HEK293 (cell line): ENCODE data around the gene TMEM187.

Experiments
- CTCF ChIA-PET: fragments of 350-600 bp; formaldehyde crosslinking; extraction: SDS; loops from one replicate; lab custom pipeline; 2021; ENCODE audit warnings: antibody characterized with exemption; lab: Yijun Ruan, JAX
- POLR2A ChIA-PET: fragments of 300-600 bp; formaldehyde crosslinking; extraction: SDS; loops from one replicate; lab custom pipeline; 2020; ENCODE audit warnings: antibody characterized with exemption, inconsistent platforms; lab: Yijun Ruan, JAX
- H3K27ac ChIP-seq: fragments of 200-500 bp; sonication (Bioruptor generic); 2 replicates; pipeline ENCODE4 v1.5.1; 2014; ENCODE audit warnings: low read depth, low read length, control low read depth, inconsistent platforms; ENCODE audit errors: extremely low read depth
- H3K36me3 ChIP-seq, 2 experiments: fragments of 200-500 bp in 1 of 2; sonication (Bioruptor generic) in 1 of 2; 1 replicate in 1 of 2; 2 replicates in 1 of 2; pipeline ENCODE4 v1.5.1; 2014 to 2017; ENCODE audit warnings: inconsistent platforms in 2 of 2, low read length in 2 of 2; ENCODE audit not compliant: control insufficient read depth in 2 of 2, insufficient read depth in 1 of 2
- H3K4me1 ChIP-seq: fragments of 200-500 bp; sonication (Bioruptor generic); 2 replicates; pipeline ENCODE4 v1.5.1; 2014; ENCODE audit warnings: mild to moderate bottlenecking, low read length, inconsistent platforms; ENCODE audit not compliant: control insufficient read depth, insufficient read depth
- H3K4me3 ChIP-seq: 2 replicates; pipeline ENCODE4 v1.5.1; 2011; ENCODE audit warnings: low read depth, mild to moderate bottlenecking, control low read depth, low read length, moderate library complexity
- H3K9me3 ChIP-seq: fragments of 200-500 bp; sonication (Bioruptor generic); 2 replicates; pipeline ENCODE4 v1.5.1; 2014; ENCODE audit warnings: low read depth, low read length, inconsistent platforms; ENCODE audit not compliant: control insufficient read depth, insufficient read depth
- GLIS1 ChIP-seq: fragments of 450-650 bp; formaldehyde crosslinking; IDR thresholded peaks from 2 replicates; pipeline ENCODE4 v1.5.1; 2016; ENCODE audit warnings: missing biosample characterization, missing genetic modification characterization
- HOXA7 ChIP-seq: sonication (generic); formaldehyde crosslinking; IDR thresholded peaks from 2 replicates; pipeline ENCODE4 v1.8.1; 2022; ENCODE audit warnings: missing genetic modification reagents, borderline replicate concordance
- KLF8 ChIP-seq: fragments of 450-650 bp; formaldehyde crosslinking; IDR thresholded peaks from 2 replicates; pipeline ENCODE4 v1.5.1; 2016; ENCODE audit warnings: missing biosample characterization, missing genetic modification characterization
- MEIS1 ChIP-seq: sonication (generic); formaldehyde crosslinking; IDR thresholded peaks from 2 replicates; pipeline ENCODE4 v1.8.1; 2022; ENCODE audit warnings: missing genetic modification reagents, mild to moderate bottlenecking, borderline replicate concordance
- MYNN ChIP-seq: fragments of 450-650 bp; formaldehyde crosslinking; IDR thresholded peaks from 2 replicates; pipeline ENCODE4 v1.5.1; 2016; ENCODE audit warnings: missing biosample characterization, missing genetic modification characterization, borderline replicate concordance
- PRDM10 ChIP-seq: fragments of 450-650 bp; formaldehyde crosslinking; IDR thresholded peaks from 2 replicates; pipeline ENCODE4 v1.5.1; 2016; ENCODE audit warnings: missing biosample characterization, missing genetic modification characterization
- SP7 ChIP-seq: fragments of 450-650 bp; formaldehyde crosslinking; IDR thresholded peaks from 2 replicates; pipeline ENCODE4 v1.5.1; 2016; ENCODE audit warnings: missing biosample characterization, missing genetic modification characterization
- TRIM28 ChIP-seq: IDR thresholded peaks from 2 replicates; pipeline ENCODE4 v1.6.1; 2011; ENCODE audit warnings: low read length, control low read depth, borderline replicate concordance
- ZFP69B ChIP-seq: fragments of 450-650 bp; formaldehyde crosslinking; IDR thresholded peaks from 2 replicates; pipeline ENCODE4 v1.5.1; 2016; ENCODE audit warnings: missing biosample characterization, missing genetic modification characterization
- ZIC2 ChIP-seq: fragments of 450-650 bp; formaldehyde crosslinking; IDR thresholded peaks from 2 replicates; pipeline ENCODE4 v1.5.1; 2016; ENCODE audit warnings: missing biosample characterization, missing genetic modification characterization
- ZNF133 ChIP-seq: fragments of 450-650 bp; formaldehyde crosslinking; IDR thresholded peaks from 2 replicates; pipeline ENCODE4 v1.5.1; 2016; ENCODE audit warnings: missing biosample characterization, missing genetic modification characterization
- ZNF2 ChIP-seq: fragments of 450-650 bp; formaldehyde crosslinking; IDR thresholded peaks from 2 replicates; pipeline ENCODE4 v1.5.1; 2016; ENCODE audit warnings: missing biosample characterization, missing genetic modification characterization
- ZNF274 ChIP-seq, 2 experiments: fragments of 200-500 bp in 1 of 2; fragments of 450-650 bp in 1 of 2; sonication (Bioruptor generic) in 1 of 2; formaldehyde crosslinking in 1 of 2; IDR thresholded peaks; 2 replicates each; pipeline versions ENCODE4 v1.5.1 to v1.6.1; 2014 to 2016; ENCODE audit warnings: borderline replicate concordance in 1 of 2, inconsistent platforms in 1 of 2, low read length in 1 of 2, missing biosample characterization in 1 of 2, missing genetic modification characterization in 1 of 2
- ZNF341 ChIP-seq: fragments of 450-650 bp; formaldehyde crosslinking; IDR thresholded peaks from 2 replicates; pipeline ENCODE4; 2016; ENCODE audit warnings: low read depth, missing biosample characterization, missing genetic modification characterization
- ZNF571 ChIP-seq: fragments of 450-650 bp; formaldehyde crosslinking; IDR thresholded peaks from 2 replicates; pipeline ENCODE4 v1.5.0; 2017; ENCODE audit warnings: missing biosample characterization, missing genetic modification characterization
- ZNF624 ChIP-seq: fragments of 450-650 bp; formaldehyde crosslinking; IDR thresholded peaks from 2 replicates; pipeline ENCODE4 v1.5.1; 2017; ENCODE audit warnings: missing biosample characterization, missing genetic modification characterization
- ZNF747 ChIP-seq: fragments of 450-650 bp; formaldehyde crosslinking; IDR thresholded peaks from 2 replicates; pipeline ENCODE4 v1.5.1; 2016; ENCODE audit warnings: missing biosample characterization, missing genetic modification characterization
- ZSCAN30 ChIP-seq: fragments of 450-650 bp; IDR thresholded peaks from 2 replicates; pipeline ENCODE4 v1.5.1; 2018; ENCODE audit warnings: missing biosample characterization, mild to moderate bottlenecking, missing genetic modification characterization, moderate library complexity
- ZSCAN4 ChIP-seq: fragments of 450-650 bp; formaldehyde crosslinking; IDR thresholded peaks from 2 replicates; pipeline ENCODE4 v1.5.1; 2017; ENCODE audit warnings: missing biosample characterization, missing genetic modification characterization
- TF ChIP-seq, protein P1 (sequence below): fragments of 450-650 bp; formaldehyde crosslinking; IDR thresholded peaks from 2 replicates; pipeline ENCODE4 v1.5.1; 2016; ENCODE audit warnings: missing biosample characterization, missing genetic modification characterization

TMEM187 gene

DNA sequence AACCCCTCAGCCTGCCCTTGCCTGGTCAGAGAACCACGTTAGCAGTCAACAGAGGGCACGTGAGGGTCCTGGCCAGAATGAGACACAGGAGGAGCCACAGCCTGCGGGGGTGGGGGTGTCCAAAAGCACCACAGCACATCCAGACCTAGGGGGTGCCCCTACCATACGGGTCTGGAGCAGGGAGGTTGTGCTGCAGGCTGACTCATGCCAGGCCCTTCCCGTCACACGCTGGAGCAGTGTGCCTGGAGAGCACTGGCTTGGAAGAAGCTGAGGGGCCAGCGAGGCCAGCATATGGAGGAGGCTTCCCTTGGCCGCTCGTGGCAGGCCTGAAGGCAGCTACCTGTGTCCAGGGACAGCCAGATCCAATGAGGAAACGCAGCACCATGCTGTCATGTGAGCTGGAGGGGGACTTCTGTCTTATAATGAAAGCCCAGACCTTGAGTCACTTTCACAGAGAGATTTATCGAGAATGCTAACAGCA, 48.6 kb downstream of the TMEM187 start (continued):
- TF ChIP-seq MYNN (tag by site-specific recombination) (no peak), TRIM28 (no peak), ZNF747 (no peak), ZNF624 (no peak), PRDM10 (peak; percentile 54)

- CTCF ChIA-PET, result interaction anchor here (0.9 to 3.2 kb wide), 2 partner anchors 9 to 115 kb away, joined by 4 to 21 read pairs; no protein-coding TSS in a partner anchor
- TF ChIP-seq ZIC2 (tag by site-specific recombination), result peak; percentile 77
- TF ChIP-seq ZNF341 (tag by site-specific recombination), result peak; percentile 78
- TF ChIP-seq, protein P1, sequence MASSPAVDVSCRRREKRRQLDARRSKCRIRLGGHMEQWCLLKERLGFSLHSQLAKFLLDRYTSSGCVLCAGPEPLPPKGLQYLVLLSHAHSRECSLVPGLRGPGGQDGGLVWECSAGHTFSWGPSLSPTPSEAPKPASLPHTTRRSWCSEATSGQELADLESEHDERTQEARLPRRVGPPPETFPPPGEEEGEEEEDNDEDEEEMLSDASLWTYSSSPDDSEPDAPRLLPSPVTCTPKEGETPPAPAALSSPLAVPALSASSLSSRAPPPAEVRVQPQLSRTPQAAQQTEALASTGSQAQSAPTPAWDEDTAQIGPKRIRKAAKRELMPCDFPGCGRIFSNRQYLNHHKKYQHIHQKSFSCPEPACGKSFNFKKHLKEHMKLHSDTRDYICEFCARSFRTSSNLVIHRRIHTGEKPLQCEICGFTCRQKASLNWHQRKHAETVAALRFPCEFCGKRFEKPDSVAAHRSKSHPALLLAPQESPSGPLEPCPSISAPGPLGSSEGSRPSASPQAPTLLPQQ (tag by site-specific recombination), result no peak
- no peak for TF ChIP-seq ZNF571 (tag by site-specific recombination)
- TF ChIP-seq GLIS1, result peak; percentile 48; the same call in 1 of the 2 replicates
- TF ChIP-seq, all 188 proteins: peak for 3
- POLR2A ChIA-PET, result interaction anchor here (1.7 kb wide), 1 partner anchor 8 kb away, joined by 4 read pairs; no protein-coding TSS in a partner anchor
- no peak overlapping the region for H3K27ac ChIP-seq
- H3K9me3 ChIP-seq, result no peaks in the 10 kb centered on the region
- H3K4me3 ChIP-seq, result no peak overlapping the region
- peaks cover 5 to 24% of the 10 kb centered on the region in 2 experiments; a peak in 2 of 3 replicates for H3K36me3 ChIP-seq
- peaks cover 8% of the 10 kb centered on the region; the same call in 1 of the 2 replicates for H3K4me1 ChIP-seq
Observed at GRCh38 chrX:154022108-154022507, 49.6 kb downstream of the TMEM187 start.

DNA sequence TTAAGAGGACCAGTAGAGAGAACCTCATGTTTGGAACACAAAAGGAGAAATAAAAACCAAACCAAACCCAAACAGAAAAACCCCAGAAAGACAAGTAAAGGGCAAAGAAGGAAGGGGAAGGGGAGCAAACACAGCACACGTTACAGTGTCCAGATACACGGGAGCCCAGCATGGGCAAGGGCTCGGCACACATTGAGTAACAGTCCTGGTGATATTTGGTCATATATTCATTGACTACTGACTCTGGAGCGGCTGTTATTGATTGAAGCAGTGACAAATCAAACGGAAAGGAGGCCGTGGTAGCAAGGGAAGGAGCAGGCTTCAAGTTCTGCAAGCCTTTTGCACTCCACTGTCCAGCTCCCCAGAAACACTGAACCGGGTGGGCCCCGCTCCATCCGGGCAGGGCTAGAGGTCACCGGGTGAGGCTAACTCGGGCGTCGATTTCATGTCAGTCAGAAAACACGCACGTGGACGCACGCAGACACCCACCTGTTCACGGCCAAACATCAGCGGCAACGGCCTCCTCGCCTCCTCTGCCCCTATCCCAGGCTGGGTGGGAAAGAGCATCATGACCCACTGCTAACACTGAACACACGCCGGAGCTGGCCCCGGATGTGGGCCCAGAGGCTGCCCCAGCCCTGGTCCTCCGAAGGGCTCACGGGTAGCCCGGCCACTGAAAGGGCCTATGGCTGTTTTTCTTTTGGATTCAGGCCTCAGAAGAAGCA, 50.9 kb downstream of the TMEM187 start:
- H3K4me1 ChIP-seq, result peaks cover 8% of the 10 kb centered on the region; the same call in 1 of the 2 replicates
- H3K4me3 ChIP-seq, result no peak overlapping the region
- H3K27ac ChIP-seq, result no peak overlapping the region
- H3K9me3 ChIP-seq, result no peaks in the 10 kb centered on the region
- ChIA-PET POLR2A (interaction anchor here (1.7 kb wide), 1 partner anchor 9 kb away, joined by 4 read pairs; no protein-coding TSS in a partner anchor), CTCF (interaction anchor here (0.6 to 3.2 kb wide), 3 partner anchors 10 to 80 kb away, joined by 3 to 21 read pairs (median 3); no protein-coding TSS in a partner anchor)
- H3K36me3 ChIP-seq, result peaks cover 0 to 25% of the 10 kb centered on the region in 2 experiments; a peak in 1 of 3 replicates
- TF ChIP-seq ZNF133, result no peak
- TF ChIP-seq SP7, result no peak
- no peak for TF ChIP-seq ZNF2 (tag by site-specific recombination)
- TF ChIP-seq MEIS1 (CRISPR knock-in tag), result no peak
- peak; percentile 80 for TF ChIP-seq ZFP69B (tag by site-specific recombination)
- TF ChIP-seq ZSCAN30 (tag by site-specific recombination), result no peak
- TF ChIP-seq, protein P1 (tag by site-specific recombination), result peak; percentile 85
- no peak for TF ChIP-seq KLF8
- no peak for TF ChIP-seq ZNF274 (IDR thresholded peaks at IDR 0.05; ENCODE audit: low read length)
- TF ChIP-seq ZNF274 (tag by site-specific recombination; IDR thresholded peaks at IDR 0.05; ENCODE audit: borderline replicate concordance), result no peak
- no peak for TF ChIP-seq ZSCAN4 (tag by site-specific recombination)
- TF ChIP-seq HOXA7 (CRISPR knock-in tag), result no peak
